ENCODE data around the gene AMBRA1.

AMBRA1 gene

DNA sequence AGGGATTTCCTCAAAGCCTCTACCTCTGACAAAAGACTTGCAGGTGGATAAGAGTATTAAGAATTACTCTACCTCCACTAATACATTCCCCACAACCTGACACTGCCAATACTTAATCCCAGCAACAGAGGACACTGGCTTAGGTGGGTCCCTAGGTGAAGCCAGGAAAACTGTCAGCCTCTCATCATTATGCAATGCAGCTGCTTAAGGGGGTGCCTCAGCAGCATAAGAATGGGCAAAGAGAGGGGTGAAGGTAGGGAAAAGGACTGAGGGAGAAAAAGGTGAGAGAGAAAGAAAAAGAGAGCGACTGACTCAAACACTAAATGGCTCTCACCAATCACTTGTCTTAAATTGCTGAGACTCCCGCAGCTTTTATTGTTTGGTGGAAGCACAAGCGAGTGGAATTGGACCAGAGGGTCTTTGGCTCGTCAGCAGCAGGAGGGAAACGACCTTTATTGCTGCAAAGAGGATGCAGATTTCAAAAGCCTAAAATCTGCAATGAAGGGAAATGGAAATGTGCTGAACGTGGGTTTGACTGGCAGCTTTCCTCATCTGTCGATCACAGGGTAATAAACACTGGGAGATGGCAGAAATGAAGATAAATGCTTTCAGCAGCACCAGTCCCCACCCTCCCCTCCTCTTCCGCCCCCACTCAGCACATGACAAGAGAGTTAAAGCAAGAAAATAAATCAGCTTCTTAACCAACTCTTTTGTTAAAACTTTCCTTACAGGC is 137.4 kb downstream of the AMBRA1 start:
- TF ChIP-seq POU6F1 (CRISPR knock-in tag; IDR thresholded peaks at IDR 0.05; ENCODE audit: borderline replicate concordance, low read depth), result no peak
- no peak for ATAC-seq

- TF ChIP-seq, protein P1, sequence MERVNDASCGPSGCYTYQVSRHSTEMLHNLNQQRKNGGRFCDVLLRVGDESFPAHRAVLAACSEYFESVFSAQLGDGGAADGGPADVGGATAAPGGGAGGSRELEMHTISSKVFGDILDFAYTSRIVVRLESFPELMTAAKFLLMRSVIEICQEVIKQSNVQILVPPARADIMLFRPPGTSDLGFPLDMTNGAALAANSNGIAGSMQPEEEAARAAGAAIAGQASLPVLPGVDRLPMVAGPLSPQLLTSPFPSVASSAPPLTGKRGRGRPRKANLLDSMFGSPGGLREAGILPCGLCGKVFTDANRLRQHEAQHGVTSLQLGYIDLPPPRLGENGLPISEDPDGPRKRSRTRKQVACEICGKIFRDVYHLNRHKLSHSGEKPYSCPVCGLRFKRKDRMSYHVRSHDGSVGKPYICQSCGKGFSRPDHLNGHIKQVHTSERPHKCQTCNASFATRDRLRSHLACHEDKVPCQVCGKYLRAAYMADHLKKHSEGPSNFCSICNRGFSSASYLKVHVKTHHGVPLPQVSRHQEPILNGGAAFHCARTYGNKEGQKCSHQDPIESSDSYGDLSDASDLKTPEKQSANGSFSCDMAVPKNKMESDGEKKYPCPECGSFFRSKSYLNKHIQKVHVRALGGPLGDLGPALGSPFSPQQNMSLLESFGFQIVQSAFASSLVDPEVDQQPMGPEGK (CRISPR knock-in tag; IDR thresholded peaks at IDR 0.05; ENCODE audit: borderline replicate concordance), result no peak
- TF ChIP-seq RARB (CRISPR knock-in tag; IDR thresholded peaks at IDR 0.05) (no peak), SNAI2 (CRISPR knock-in tag; IDR thresholded peaks at IDR 0.05) (no peak), CSDC2 (CRISPR knock-in tag; IDR thresholded peaks at IDR 0.05) (no peak), TSHZ2 (CRISPR knock-in tag; IDR thresholded peaks at IDR 0.05) (no peak), ARNTL (CRISPR knock-in tag; IDR thresholded peaks at IDR 0.05; ENCODE audit: borderline replicate concordance, low read depth) (no peak), ZNF8 (CRISPR knock-in tag; IDR thresholded peaks at IDR 0.05) (no peak), TOX (CRISPR knock-in tag; IDR thresholded peaks at IDR 0.05; ENCODE audit: borderline replicate concordance) (no peak), POU6F1 (CRISPR knock-in tag; IDR thresholded peaks at IDR 0.05; ENCODE audit: borderline replicate concordance, low read depth) (no peak)
- TF ChIP-seq, protein P2, sequence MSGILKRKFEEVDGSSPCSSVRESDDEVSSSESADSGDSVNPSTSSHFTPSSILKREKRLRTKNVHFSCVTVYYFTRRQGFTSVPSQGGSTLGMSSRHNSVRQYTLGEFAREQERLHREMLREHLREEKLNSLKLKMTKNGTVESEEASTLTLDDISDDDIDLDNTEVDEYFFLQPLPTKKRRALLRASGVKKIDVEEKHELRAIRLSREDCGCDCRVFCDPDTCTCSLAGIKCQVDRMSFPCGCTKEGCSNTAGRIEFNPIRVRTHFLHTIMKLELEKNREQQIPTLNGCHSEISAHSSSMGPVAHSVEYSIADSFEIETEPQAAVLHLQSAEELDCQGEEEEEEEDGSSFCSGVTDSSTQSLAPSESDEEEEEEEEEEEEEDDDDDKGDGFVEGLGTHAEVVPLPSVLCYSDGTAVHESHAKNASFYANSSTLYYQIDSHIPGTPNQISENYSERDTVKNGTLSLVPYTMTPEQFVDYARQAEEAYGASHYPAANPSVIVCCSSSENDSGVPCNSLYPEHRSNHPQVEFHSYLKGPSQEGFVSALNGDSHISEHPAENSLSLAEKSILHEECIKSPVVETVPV (CRISPR knock-in tag; IDR thresholded peaks at IDR 0.05), result no peak
- no peak for ATAC-seq
Measured at GRCh38 chr11:46455834-46456233, 138.0 kb downstream of the AMBRA1 start.

DNA sequence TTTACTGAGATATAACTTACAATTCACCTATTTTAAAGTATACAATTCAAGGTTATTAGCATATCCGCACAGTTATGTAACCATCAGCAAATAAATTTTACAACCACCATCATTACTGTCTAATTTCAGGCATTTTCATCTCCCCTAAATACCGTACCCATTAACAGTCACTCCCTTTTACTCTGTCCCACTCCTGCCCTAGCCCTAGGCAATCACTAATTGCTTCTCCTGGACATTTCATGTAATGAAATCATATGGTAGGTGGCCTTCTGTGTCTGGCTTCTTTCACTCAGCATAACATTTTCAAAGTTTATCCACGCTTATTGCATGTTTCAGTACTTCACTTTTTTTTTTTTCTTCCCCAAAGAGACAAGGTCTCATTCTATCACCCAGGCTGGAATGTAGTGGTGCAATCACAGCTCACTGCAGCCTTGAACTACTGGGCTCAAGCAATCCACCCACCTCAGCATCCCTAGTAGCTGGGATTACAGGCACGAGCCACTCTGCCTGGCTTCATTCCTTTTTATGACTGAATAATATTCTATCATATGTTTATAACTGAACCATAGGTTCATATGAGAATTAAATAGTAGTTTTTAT is 140.8 kb downstream of the AMBRA1 start:
- ATAC-seq, result no peak
- no peak for TF ChIP-seq TCF4 (CRISPR knock-in tag; IDR thresholded peaks at IDR 0.05; ENCODE audit: borderline replicate concordance)
- no peak for TF ChIP-seq POU6F1 (CRISPR knock-in tag; IDR thresholded peaks at IDR 0.05; ENCODE audit: borderline replicate concordance, low read depth)
- no peak for TF ChIP-seq ARNTL (CRISPR knock-in tag; IDR thresholded peaks at IDR 0.05; ENCODE audit: borderline replicate concordance, low read depth)
- no peak for TF ChIP-seq TSHZ2 (CRISPR knock-in tag; IDR thresholded peaks at IDR 0.05)
- TF ChIP-seq SNAI2 (CRISPR knock-in tag; IDR thresholded peaks at IDR 0.05), result no peak
- TF ChIP-seq ZC3H10 (CRISPR knock-in tag; IDR thresholded peaks at IDR 0.05), result no peak
- TF ChIP-seq TOX (CRISPR knock-in tag; IDR thresholded peaks at IDR 0.05; ENCODE audit: borderline replicate concordance), result no peak
- TF ChIP-seq ZNF70 (CRISPR knock-in tag; IDR thresholded peaks at IDR 0.05), result no peak
- no peak for TF ChIP-seq ESRRG (CRISPR knock-in tag; IDR thresholded peaks at IDR 0.05)
- no peak for TF ChIP-seq OSR1 (CRISPR knock-in tag; IDR thresholded peaks at IDR 0.05)
- TF ChIP-seq ZFP3 (CRISPR knock-in tag; IDR thresholded peaks at IDR 0.05), result no peak
- no peak for TF ChIP-seq CSDC2 (CRISPR knock-in tag; IDR thresholded peaks at IDR 0.05)

Data from SK-N-SH treated with all-trans-retinoic acid at 6 μM for 48 hours (cell line).